Hippocampal formation (tissue), 2 donors: ENCODE data around the gene IL17REL.

Experiments used
- DNase-seq, 2 donors: peaks; one replicate each; lab custom pipeline; 2025; lab: John Stamatoyannopoulos, UW

Gene IL17REL

DNA sequence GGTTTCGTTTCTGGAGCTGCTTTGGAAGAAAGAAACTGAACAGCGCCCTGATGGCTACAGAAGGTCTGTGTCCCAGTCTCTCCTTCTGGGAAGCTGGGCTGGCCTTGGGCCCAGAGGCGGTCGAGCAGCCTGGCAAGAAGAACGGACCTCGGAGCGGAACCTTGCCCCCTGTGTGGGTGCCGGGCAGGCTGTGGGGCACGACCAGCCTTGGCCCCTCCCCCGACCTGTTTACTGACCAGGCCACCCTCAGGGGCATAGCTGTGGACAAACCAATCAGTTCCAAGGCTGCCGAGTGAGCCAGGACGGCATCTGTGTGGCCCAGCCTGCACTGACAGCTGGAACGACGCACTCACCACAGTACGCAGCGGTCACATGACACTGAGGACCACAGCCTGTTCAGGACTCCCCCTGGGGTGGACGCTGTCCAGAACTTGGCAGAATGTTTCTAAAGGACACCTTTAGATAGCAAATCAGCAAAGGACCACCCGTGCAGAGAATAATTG is 44.8 kb downstream of the IL17REL start:
- DNase-seq = peak; percentile 32 to 56

GRCh38 chr22:49966774-49967705 is 45.5 kb downstream of the IL17REL start:
- DNase-seq = peak in 1 of 2 donors; percentile 56

DNA sequence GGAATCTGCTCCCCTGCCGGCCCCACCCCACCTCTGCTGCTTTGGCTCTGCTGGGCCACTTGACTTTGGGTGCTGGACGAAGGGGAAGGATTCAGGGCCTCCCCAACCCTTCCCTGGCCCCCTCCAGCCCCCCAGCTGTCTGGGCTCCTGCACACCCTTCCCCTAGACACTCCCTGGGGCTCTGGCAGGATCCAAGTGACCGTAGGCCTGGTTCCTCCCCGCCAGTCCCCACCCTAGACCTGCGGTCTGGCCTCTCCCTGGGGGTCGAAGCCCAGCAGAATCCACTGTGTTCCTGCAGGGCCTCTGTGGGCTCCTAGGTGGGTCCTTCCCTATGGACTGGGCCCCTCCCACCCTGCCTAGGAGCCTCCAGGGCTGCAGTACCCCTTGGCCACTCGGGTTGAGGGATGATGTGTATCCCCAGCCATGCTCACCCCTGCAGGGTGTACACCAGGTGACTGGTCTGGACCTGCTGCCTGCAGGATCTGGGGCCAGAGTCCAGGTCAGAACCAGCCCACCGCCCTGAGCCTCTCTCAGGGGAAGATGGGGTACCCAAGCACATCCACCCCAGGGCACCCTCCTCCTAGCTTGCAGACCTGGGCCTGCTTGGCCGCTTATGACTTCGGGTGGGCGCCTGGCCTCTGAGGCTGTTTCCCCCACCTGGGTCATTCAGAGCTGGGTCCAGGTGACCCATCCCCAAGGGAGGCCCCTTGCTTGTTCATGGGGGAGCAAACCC is 46.4 kb downstream of the IL17REL start:
- no peak for DNase-seq

DNA sequence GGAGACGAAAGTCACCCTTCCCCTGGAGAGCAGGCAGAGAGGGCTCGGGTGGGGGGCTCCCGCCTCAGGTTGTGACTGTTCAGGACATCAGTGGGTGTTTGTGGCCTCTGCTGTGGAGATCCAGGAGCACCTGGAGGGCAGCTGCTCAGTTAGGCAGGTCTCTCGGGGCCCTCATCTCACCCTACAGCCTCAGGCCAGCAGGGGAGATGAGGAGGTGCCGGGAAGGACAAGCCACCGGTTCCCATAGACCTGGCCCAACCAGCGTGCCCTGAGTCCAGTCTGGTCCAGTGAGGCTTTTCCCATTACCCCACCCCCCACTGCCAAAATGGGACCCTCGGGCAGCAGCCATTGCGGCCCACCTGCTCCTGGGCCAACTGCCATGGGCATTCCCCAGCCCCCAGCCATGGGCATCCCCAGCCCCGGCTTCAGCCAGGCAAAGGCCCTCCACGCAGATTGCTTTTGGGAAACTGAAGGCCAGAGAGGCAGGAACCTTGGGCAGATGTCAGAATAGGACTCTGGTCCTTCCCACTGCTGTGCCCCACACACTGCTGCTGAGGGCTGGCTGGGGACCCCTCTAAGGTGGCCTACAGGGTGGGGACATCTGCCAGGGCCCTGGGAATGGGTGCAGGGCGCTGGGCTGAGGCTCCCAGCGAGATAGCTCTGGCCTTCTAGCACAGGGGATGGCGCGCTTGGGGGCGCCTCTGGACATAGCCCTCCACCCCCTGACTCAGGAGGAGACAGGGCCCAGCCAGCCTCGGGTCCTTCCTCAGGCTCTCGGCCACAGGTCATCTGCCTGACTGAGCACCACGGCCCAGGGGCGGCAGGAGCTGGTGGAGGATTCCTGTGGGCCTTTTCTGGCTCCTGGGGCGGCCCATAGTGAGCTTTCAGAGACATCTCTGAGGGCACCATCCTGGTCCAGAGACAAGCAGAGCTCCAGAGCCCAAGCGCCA is 47.2 kb downstream of the IL17REL start:
- DNase-seq = no peak

DNA sequence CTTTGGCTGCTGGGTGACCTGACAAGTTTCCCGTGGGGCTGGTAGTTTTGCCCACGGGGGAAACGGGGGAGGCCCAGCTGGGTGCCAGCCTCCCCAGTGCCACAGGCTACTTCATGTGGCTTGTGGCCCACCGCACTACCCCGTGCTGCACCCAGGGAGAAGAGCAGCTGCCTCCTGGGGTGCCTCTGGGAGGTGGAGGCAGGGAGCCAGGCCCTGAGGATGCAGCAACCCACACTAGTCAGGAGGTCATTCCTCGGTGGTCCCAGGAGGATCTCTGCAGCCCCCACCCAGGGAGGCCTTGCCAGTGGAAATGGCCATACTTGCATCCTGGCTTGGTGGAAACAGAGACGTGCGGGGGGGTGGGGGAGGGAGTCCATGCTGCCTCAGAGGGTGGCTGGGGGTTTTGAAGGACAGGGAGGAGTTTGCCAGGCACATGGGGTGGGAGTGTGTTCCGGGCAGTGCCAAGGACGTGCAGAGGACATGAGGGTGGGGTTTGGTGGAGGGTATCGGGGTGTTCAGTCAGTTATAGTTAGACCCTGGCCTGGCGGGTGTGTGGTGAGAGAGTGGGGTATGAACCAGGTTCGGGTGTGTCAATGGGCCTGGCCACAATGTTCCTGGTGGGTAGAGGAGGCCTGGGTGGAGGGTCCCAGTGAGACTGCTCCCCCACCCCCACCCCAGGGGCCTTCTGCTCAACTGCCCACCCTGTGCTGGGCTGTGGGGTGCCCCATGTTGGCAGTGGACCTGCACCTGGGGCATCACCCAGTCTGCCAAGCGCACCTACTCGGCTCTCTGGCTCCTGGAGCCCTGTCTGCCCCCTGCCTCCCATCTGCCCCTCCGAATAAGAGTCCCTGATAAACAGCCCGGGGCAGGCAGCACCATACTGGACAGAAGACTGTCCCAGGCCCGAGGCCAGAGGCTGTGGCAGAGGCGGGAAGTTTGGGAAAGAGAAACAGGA is 48.2 kb downstream of the IL17REL start:
- no peak for DNase-seq

DNA sequence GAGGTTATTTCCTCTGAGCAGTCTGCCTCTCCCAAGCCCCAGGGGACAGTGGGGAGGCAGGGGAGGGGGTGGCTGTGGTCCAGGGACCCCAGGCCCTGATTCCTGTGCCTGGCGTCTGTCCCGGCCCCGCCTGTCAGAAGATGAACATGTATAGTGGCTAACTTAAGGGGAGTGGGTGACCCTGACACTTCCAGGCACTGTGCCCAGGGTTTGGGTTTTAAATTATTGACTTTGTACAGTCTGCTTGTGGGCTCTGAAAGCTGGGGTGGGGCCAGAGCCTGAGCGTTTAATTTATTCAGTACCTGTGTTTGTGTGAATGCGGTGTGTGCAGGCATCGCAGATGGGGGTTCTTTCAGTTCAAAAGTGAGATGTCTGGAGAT is 48.9 kb downstream of the IL17REL start:
- no peak for DNase-seq

DNA sequence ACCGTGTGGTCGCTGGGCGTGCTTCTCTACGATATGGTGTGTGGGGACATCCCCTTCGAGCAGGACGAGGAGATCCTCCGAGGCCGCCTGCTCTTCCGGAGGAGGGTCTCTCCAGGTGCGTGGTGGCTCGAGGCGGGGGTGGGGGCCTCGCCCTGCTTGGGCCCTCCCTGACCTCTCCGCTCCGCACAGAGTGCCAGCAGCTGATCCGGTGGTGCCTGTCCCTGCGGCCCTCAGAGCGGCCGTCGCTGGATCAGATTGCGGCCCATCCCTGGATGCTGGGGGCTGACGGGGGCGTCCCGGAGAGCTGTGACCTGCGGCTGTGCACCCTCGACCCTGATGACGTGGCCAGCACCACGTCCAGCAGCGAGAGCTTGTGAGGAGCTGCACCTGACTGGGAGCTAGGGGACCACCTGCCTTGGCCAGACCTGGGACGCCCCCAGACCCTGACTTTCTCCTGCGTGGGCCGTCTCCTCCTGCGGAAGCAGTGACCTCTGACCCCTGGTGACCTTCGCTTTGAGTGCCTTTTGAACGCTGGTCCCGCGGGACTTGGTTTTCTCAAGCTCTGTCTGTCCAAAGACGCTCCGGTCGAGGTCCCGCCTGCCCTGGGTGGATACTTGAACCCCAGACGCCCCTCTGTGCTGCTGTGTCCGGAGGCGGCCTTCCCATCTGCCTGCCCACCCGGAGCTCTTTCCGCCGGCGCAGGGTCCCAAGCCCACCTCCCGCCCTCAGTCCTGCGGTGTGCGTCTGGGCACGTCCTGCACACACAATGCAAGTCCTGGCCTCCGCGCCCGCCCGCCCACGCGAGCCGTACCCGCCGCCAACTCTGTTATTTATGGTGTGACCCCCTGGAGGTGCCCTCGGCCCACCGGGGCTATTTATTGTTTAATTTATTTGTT is 49.6 kb downstream of the IL17REL start:
- no peak for DNase-seq

DNA sequence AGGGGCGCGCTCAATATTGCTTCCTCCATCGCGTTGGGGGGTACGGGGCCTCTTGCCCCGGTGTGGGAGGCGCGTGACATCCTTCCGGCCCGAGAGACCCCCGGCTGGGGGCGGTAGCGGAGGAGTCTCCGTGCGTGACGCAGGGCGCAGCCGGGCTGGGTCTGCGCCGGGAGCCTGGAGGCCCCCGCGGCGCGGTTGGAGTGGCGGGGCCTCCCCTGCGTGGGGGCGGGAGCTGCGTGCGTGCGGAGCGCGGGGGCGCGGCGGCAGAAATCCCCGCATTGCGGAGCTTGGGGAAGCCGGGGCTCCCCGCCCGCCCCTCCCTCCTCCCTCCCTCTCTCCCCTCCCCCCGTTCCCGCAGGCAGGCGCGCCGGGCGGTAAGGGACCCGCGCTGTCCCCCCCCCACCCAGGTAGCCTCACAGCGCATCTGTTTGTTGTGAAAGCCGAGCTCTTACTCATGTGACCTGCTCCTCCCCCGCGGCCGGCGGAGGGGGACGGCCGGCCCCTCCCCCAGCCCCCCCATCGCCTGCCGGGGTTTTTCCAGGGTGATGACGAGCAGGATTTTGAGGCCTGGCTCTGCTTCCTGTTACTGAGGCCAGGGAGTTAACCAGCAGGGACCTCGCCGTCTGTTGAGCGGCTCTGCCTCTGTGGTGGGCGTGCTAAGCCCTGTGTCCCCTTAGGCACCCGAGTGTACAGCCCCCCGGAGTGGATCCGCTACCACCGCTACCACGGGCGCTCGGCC is 50.4 kb downstream of the IL17REL start:
- peak; percentile 39 to 72 for DNase-seq

DNA sequence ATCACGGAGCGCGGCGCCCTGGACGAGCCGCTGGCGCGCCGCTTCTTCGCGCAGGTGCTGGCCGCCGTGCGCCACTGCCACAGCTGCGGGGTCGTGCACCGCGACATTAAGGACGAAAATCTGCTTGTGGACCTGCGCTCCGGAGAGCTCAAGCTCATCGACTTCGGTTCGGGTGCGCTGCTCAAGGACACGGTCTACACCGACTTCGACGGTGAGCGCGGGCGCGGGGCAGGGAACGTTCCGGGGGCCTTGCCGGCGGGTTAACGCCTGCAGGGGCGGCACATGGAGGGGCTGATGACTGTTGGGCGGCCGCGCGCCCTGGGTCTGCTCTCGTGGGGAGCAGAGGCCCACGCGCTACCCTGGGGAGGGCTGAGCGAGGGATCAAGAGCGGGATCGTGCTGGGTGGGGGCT is 51.0 kb downstream of the IL17REL start:
- no peak for DNase-seq

- DNase-seq = peak in 1 of 2 donors; percentile 22
Observed at GRCh38 chr22:49961005-49961600, 51.5 kb downstream of the IL17REL start.

GRCh38 chr22:49960159-49961004 is 52.2 kb downstream of the IL17REL start, which contains the start of gene PIM3:
PIM3 (plus strand) TSS chr22:49960772; CDS start chr22:49960948, 176 bp downstream.
- DNase-seq = peak; percentile 89 to 94

DNA sequence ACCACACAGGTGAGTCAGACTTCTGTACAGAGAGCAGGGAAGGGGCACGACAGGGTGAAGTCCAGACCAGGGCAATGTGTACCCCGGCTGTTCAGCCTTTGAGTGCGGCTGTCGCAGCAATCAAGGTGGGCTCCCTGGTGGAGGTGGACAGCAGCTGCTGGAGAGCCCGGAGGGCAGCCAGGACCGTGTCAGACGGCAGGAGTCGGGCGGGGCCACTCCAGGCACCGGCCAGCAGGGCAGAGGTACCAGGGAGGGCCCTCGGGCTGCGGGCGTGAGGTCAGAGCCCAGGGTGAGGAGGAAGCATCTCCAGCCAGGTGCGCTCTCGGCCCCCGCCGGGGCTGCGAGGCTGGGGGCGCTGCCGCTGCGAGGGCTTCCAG is 52.8 kb downstream of the IL17REL start:
- DNase-seq = peak in 1 of 2 donors; percentile 67

DNA sequence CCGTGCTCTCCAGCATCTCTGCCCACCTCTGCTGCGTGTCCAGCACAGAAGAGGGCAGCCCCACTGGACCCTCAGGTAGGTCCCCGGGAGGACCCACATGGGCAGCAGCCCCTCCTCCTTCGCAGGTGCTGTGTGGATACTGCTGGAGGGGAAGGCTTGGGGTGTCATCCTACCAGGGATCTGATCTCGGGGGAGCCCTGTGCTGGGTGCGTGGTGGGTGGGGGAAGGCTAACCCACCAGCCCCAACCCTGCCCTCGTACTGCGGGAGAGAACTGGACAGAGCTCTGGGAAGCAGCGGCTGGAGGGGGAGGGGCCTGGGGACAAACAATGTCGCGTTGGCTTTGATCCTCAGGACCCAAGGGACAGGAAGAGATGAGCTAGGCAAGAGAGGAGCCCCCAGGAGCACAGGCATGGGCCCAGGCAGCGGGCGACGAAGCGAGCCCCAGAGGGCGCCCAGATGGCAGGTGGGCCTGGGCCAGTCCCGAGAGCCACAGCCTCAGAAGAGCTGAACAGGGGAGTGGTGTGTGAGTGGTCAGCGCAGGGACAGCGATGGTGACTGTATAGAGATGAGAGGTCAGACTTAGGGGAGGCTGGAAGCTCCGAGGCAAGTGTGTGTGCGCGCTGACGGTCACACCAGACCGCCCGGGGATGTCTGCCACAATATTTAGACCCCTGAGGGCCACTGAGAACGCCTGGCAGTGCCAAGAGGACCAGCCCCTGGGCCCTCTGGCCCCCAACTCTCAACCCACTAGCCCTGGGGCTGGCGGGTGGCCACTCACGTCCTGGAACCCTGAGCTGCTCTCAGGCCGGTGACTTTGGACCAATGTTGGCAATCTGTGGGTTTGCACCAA is 53.4 kb downstream of the IL17REL start:
- no peak for DNase-seq

DNA sequence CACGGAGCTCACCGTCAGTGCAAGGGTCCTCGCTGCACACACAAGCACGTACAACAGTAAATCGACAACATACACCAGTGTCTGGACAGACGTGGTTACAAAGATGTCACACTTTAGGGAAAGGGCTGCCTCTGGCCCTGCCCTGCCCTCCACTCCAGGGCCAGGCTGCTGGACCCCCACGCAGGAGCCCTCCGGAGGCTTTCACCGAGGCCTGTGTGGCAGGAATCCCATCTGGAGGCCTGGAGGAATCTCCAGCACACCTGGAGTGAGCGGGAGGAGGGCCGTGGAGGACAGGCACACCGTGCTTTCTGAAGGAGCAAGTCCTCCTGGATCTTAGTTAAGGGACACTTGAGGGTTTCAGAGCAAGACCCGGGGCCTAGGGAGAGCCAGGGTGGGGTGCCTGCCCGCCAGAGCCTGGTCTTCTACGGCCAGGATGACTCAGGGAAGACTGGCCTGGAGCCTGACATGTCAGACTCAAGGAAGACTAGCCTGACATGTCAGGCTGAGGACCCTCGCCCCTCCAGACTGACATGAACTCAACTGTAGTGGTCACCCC is 54.1 kb downstream of the IL17REL start:
- DNase-seq = no peak

DNA sequence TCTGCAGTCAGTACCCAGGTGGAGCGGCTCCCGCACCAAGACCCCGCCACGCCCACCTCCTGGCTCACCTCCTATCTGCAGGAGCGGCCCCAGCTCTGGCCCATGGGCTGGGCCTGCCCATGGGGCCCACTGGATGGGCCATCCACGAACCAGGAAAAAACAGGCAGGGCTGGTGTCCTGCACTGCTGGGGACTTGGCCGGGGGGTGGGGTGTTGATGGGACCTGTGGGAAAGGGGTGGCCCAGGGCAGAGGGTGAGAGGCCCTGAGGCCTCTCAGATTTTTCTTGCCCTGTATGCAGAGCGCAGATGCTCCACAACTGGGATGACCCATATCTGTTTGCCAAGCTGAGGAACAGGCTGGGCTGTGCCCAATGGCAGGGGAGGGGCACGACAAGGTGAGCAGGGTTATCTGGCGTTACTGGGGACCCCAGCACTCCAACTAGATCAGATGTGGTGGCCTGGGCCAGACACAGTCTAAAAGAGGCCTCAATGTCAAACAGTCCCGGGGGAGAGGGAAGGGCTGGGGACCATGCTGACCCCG is 54.7 kb downstream of the IL17REL start:
- no peak for DNase-seq
